IMR-90 (cell line): ENCODE results near the gene RIPOR2. TPM values are rescaled to one million over a fixed set of nuclear protein-coding genes. Genes with fewer than 3 reads are reported as not detected.

Experiments used
- ATAC-seq: fragments of 200-7000 bp; cut with Tn5 transposase; 2 replicates; pipeline ENCODE4 v1.9.1; 2020; ENCODE audit warnings: low read depth, mild to moderate bottlenecking, moderate library complexity
- BruUV-seq: library from RNA; stranded (reverse); fragments of 400-500 nt; replicated peaks from 2 replicates; lab custom pipeline; 2021; lab: Mats Ljungman, UMichigan
- CTCF ChIA-PET: fragments of 300-600 bp; formaldehyde crosslinking; extraction: SDS; loops from one replicate; lab custom pipeline; 2021; ENCODE audit warnings: antibody characterized with exemption; lab: Yijun Ruan, JAX
- POLR2A ChIA-PET: fragments of 300-600 bp; sonication (Branson Sonifier 250); formaldehyde crosslinking; loops from one replicate; lab custom pipeline; 2022; ENCODE audit warnings: antibody characterized with exemption; ENCODE audit not compliant: unreplicated experiment; lab: Charles Lee
- DNase-seq: peaks from one replicate; pipeline ENCODE4 v3.0.0; 2013
- H2AFZ ChIP-seq: replicated peaks from 2 replicates; pipeline ENCODE3; 2013; ENCODE audit warnings: low read length, mild to moderate bottlenecking; ENCODE audit not compliant: poor library complexity
- H2AK5ac ChIP-seq: 2 replicates; pipeline ENCODE4 v1.6.1; 2013; ENCODE audit warnings: low read depth, low read length, inconsistent platforms
- H2AK9ac ChIP-seq: replicated peaks from 2 replicates; pipeline ENCODE3; 2013; ENCODE audit warnings: mild to moderate bottlenecking, low read depth, low read length, moderate library complexity; ENCODE audit not compliant: poor library complexity
- H2BK120ac ChIP-seq: 2 replicates; pipeline ENCODE4 v1.6.1; 2013; ENCODE audit warnings: low read depth, low read length, inconsistent platforms
- H2BK15ac ChIP-seq: 3 replicates; pipeline ENCODE4 v1.6.1; 2013; ENCODE audit warnings: low read depth, low read length, inconsistent platforms
- H2BK20ac ChIP-seq: 2 replicates; pipeline ENCODE4 v1.6.1; 2013; ENCODE audit warnings: low read depth, mild to moderate bottlenecking, inconsistent platforms, low read length, moderate library complexity
- H2BK5ac ChIP-seq: 2 replicates; pipeline ENCODE4 v1.6.1; 2013; ENCODE audit warnings: mild to moderate bottlenecking, low read depth, low read length, inconsistent platforms; ENCODE audit not compliant: poor library complexity, severe bottlenecking
- H3K14ac ChIP-seq: replicated peaks from 2 replicates; pipeline ENCODE4 v1.6.1; 2013; ENCODE audit warnings: low read depth, low read length, inconsistent platforms
- H3K18ac ChIP-seq: 2 replicates; pipeline ENCODE4 v1.6.1; 2013; ENCODE audit warnings: low read depth, low read length, control low read depth
- H3K23ac ChIP-seq: 2 replicates; pipeline ENCODE4 v1.6.1; 2013; ENCODE audit warnings: low read depth, low read length, inconsistent platforms
- H3K27ac ChIP-seq: 2 replicates; pipeline ENCODE4 v1.5.1; 2013; ENCODE audit warnings: mild to moderate bottlenecking, control low read depth, low read length; ENCODE audit not compliant: insufficient read depth
- H3K27me3 ChIP-seq: 2 replicates; pipeline ENCODE4 v1.6.1; 2013; ENCODE audit warnings: low read length; ENCODE audit not compliant: control insufficient read depth, insufficient read depth
- H3K36me3 ChIP-seq: 2 replicates; pipeline ENCODE4 v1.6.1; 2013; ENCODE audit warnings: low read length, mixed read lengths; ENCODE audit not compliant: control insufficient read depth, insufficient read depth
- H3K4ac ChIP-seq: 2 replicates; pipeline ENCODE4 v1.6.1; 2013; ENCODE audit warnings: low read depth, low read length, inconsistent platforms
- H3K4me1 ChIP-seq: 2 replicates; pipeline ENCODE4 v1.6.1; 2013; ENCODE audit warnings: low read length, mixed read lengths; ENCODE audit not compliant: control insufficient read depth, insufficient read depth
- H3K4me2 ChIP-seq: 2 replicates; pipeline ENCODE4 v1.6.1; 2013; ENCODE audit warnings: low read depth, mild to moderate bottlenecking, control low read depth, low read length, moderate library complexity
- H3K4me3 ChIP-seq: 2 replicates; pipeline ENCODE4 v1.5.1; 2013; ENCODE audit warnings: low read depth, mild to moderate bottlenecking, control low read depth, low read length, moderate library complexity; ENCODE audit not compliant: insufficient read depth
- H3K56ac ChIP-seq: 2 replicates; pipeline ENCODE4 v1.6.1; 2013; ENCODE audit warnings: low read length, inconsistent platforms; ENCODE audit not compliant: insufficient read depth; ENCODE audit errors: extremely low read depth
- H3K79me1 ChIP-seq, 2 experiments: 2 replicates each; pipeline ENCODE4 v1.6.1; 2013; ENCODE audit warnings: low read length in 2 of 2, inconsistent platforms in 1 of 2, low read depth in 1 of 2
- H3K9ac ChIP-seq: 2 replicates; pipeline ENCODE4 v1.6.1; 2013; ENCODE audit warnings: low read depth, low read length, control low read depth
- H3K9me1 ChIP-seq: 2 replicates; pipeline ENCODE4 v1.6.1; 2013; ENCODE audit warnings: low read length, inconsistent platforms; ENCODE audit not compliant: insufficient read depth
- H3K9me3 ChIP-seq: 2 replicates; pipeline ENCODE4 v1.6.1; 2013; ENCODE audit warnings: low read length; ENCODE audit not compliant: control insufficient read depth, insufficient read depth
- H4K20me1 ChIP-seq: 2 replicates; pipeline ENCODE4 v1.6.1; 2013; ENCODE audit warnings: low read length, inconsistent platforms; ENCODE audit not compliant: insufficient read depth
- H4K5ac ChIP-seq: 2 replicates; pipeline ENCODE4 v1.6.1; 2013; ENCODE audit warnings: mild to moderate bottlenecking, low read depth, low read length, control low read depth
- H4K8ac ChIP-seq, 2 experiments: 2 replicates each; pipeline ENCODE4 v1.6.1; 2013; ENCODE audit warnings: low read depth in 2 of 2, low read length in 2 of 2, control low read depth in 1 of 2, inconsistent platforms in 1 of 2
- H4K91ac ChIP-seq: 2 replicates; pipeline ENCODE4 v1.6.1; 2013; ENCODE audit warnings: low read depth, low read length, inconsistent platforms; ENCODE audit not compliant: insufficient read depth
- BHLHE40 ChIP-seq: fragments of 150-350 bp; IDR thresholded peaks from 2 replicates; pipeline ENCODE4 v1.6.1; 2016; ENCODE audit warnings: mild to moderate bottlenecking, low read depth, low read length
- CEBPB ChIP-seq: IDR thresholded peaks from 2 replicates; pipeline ENCODE4 v1.6.1; 2012; ENCODE audit warnings: low read depth, low read length, improper control_type of control experiment
- CHD1 ChIP-seq: IDR thresholded peaks from 2 replicates; pipeline ENCODE4 v1.6.1; 2012; ENCODE audit warnings: low read depth, low read length, improper control_type of control experiment
- CTCF ChIP-seq: conservative IDR thresholded peaks from 2 replicates; pipeline ENCODE4 v1.5.1; 2012; ENCODE audit warnings: mild to moderate bottlenecking, low read depth, low read length, improper control_type of control experiment
- ELK1 ChIP-seq: fragments of 150-350 bp; IDR thresholded peaks from 2 replicates; pipeline ENCODE4 v1.6.1; 2016; ENCODE audit warnings: low read depth, mild to moderate bottlenecking, low read length, moderate library complexity, borderline replicate concordance
- MAZ ChIP-seq: IDR thresholded peaks from 2 replicates; pipeline ENCODE4 v1.6.1; 2012; ENCODE audit warnings: low read depth, mild to moderate bottlenecking, low read length, improper control_type of control experiment, moderate library complexity, borderline replicate concordance
- MXI1 ChIP-seq: IDR thresholded peaks from 2 replicates; pipeline ENCODE4 v1.6.1; 2012; ENCODE audit warnings: low read depth, mild to moderate bottlenecking, low read length, moderate library complexity, borderline replicate concordance
- WGBS, 2 experiments: methylation state at CpG; one replicate each; pipeline versions ENCODE4 v1.1.5 to v1.1.7; 2013; ENCODE audit warnings: missing lambda C conversion rate in 2 of 2; ENCODE audit not compliant: insufficient read length in 1 of 2; ENCODE audit errors: extremely low coverage in 2 of 2; 5-methylcytosine and 5-hydroxymethylcytosine counted together
- dilution Hi-C: fragments of 300-500 bp; cut with HindIII; formaldehyde crosslinking; loops from one replicate; pipeline ENCODE4 v1.14.3; 2018; ENCODE audit warnings: low sequenced_read_pairs; ENCODE audit not compliant: unreplicated experiment
- in situ Hi-C: fragments of 300-500 bp; cut with MboI; formaldehyde crosslinking; loops from 3 replicates; pipeline ENCODE4 v1.14.3; 2019; ENCODE audit warnings: low sequenced_read_pairs, inconsistent platforms, mixed read lengths
- intact Hi-C: fragments of 100-400 bp; cut with micrococcal nuclease; formaldehyde crosslinking; loops from 2 replicates; pipeline ENCODE4 v1.10.0; 2022
- polyA plus RNA-seq, 3 experiments: library from polyadenylated mRNA; depleted of rRNA; stranded (reverse); fragments of >200 nt; gene quantifications; 2 replicates each; pipeline ENCODE4 v1.2.3, GENCODE V29; 2012; ENCODE audit warnings: low replicate concordance in 1 of 3
- total RNA-seq: library from RNA; depleted of rRNA; stranded (reverse); fragments of >200 nt; gene quantifications from 2 replicates; pipeline ENCODE4 v1.2.3, GENCODE V29; 2012

The RIPOR2 gene
- total and polyA plus RNA-seq, 2 of the 4 experiments (the other 2 are of a cell fraction): 1.1 to 1.2 TPM

- TF ChIP-seq CTCF (no peak), CEBPB (no peak)
Measured at GRCh38 chr6:24900917-24901697, 34.7 kb downstream of the RIPOR2 start (continued).

- no peaks in the 10 kb centered on the region for H4K20me1 ChIP-seq
- no peak for DNase-seq
- TF ChIP-seq BHLHE40: no peak
- TF ChIP-seq CHD1: no peak
- TF ChIP-seq MAZ: no peak
- no peak for TF ChIP-seq ELK1
- no peak for TF ChIP-seq MXI1
- no peak for TF ChIP-seq CEBPB
- no peak overlapping the region for H2BK120ac ChIP-seq
- H2AK5ac ChIP-seq: no peak overlapping the region
- H2AFZ ChIP-seq: no peak overlapping the region
- H3K27me3 ChIP-seq: no peaks in the 10 kb centered on the region
- H3K9me3 ChIP-seq: no peaks in the 10 kb centered on the region
- no peak overlapping the region; a peak in 1 of 4 replicates for H4K8ac ChIP-seq
- no peaks in the 10 kb centered on the region for H3K36me3 ChIP-seq
- POLR2A ChIA-PET: no interaction called here
- no peak overlapping the region for H3K27ac ChIP-seq
- peaks cover 9% of the 10 kb centered on the region for H3K4me1 ChIP-seq
- H2AK9ac ChIP-seq: no peak overlapping the region
- H3K4me2 ChIP-seq: no peak overlapping the region
- no peaks in the 10 kb centered on the region for H3K9me1 ChIP-seq
- intact Hi-C loops (loop anchor here (2.0 kb wide), 1 partner anchor 17 kb away; no protein-coding TSS in a partner anchor), dilution Hi-C loops (no loop called here), in situ Hi-C loops (no loop called here)
- H3K14ac ChIP-seq: no peak overlapping the region
- H3K56ac ChIP-seq: no peak overlapping the region
- peaks cover 8 to 10% of the 10 kb centered on the region in 2 experiments; a peak in 2 of 4 replicates for H3K79me1 ChIP-seq
- no TSS peak for BruUV-seq
- CTCF ChIA-PET: interaction anchor here (2.6 kb wide), 2 partner anchors 10 to 11 kb away, joined by 11 read pairs; no protein-coding TSS in a partner anchor
- no peak overlapping the region for H4K5ac ChIP-seq
- H3K18ac ChIP-seq: no peak overlapping the region
- no peak overlapping the region for H3K4me3 ChIP-seq
- no peak overlapping the region for H2BK5ac ChIP-seq
- H3K4ac ChIP-seq: no peak overlapping the region
- no peak overlapping the region for H3K23ac ChIP-seq
- no peak overlapping the region; the same call in 2 of the 3 replicates for H2BK15ac ChIP-seq
- no peak for ATAC-seq
- H4K91ac ChIP-seq: no peak overlapping the region
- no peak overlapping the region for H2BK20ac ChIP-seq
- H3K9ac ChIP-seq: no peak overlapping the region
- 93% methylated on average over 3 of the region's 6 CpGs; no CpG with 5 or more reads in 1 of the 2 experiments for WGBS, 2 experiments
Measured at GRCh38 chr6:24899997-24900325, 35.8 kb downstream of the RIPOR2 start.
